GM19328 (cell line): ENCODE measurements around the gene ARHGEF3.
A peak's percentile ranks its signal among the peaks of the same experiment; 100 is the strongest.

Source experiments
- ATAC-seq: cut with Tn5 transposase; IDR thresholded peaks from one replicate; pipeline ENCODE4 v1.9.1; 2021; ENCODE audit warnings: mild to moderate bottlenecking, moderate library complexity; ENCODE audit not compliant: unreplicated experiment

ARHGEF3 gene, protein sequence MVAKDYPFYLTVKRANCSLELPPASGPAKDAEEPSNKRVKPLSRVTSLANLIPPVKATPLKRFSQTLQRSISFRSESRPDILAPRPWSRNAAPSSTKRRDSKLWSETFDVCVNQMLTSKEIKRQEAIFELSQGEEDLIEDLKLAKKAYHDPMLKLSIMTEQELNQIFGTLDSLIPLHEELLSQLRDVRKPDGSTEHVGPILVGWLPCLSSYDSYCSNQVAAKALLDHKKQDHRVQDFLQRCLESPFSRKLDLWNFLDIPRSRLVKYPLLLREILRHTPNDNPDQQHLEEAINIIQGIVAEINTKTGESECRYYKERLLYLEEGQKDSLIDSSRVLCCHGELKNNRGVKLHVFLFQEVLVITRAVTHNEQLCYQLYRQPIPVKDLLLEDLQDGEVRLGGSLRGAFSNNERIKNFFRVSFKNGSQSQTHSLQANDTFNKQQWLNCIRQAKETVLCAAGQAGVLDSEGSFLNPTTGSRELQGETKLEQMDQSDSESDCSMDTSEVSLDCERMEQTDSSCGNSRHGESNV

DNA sequence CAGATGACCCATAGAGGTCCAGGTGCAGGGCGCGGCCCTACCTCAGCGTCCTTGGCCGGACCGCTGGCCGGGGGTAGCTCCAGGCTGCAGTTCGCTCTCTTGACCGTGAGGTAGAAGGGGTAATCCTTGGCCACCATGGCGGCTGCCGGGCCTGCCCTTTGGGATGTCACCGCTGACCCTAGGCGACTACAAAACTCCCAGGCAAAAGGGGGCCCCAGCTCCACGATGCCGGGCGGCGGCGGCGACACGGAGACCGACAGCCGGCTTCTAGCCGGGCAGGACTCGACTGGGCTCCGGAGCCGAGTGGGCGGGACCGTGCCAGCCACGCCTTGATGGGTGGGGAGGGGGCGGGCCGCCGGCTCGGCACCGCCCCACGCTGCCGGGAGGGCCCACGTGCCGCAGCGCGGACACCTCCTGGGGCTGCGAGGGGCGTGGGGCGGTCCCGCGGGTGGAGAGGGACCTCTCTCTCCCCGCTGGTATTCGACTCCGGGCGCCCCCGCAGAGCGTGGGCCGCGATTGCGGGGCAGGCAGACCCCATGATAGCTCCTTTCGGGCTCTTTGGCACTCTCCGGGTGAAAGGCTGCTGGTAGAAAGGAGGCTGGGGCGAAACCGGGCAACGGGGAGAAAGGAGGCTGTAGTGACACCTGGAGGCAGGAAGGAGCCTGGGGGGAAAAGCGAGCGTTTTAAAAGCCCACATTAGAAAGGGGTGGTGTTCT lies at the start of gene ARHGEF3:
TSS of gene ARHGEF3 (minus strand) at position 288 of the 716 bp plus-strand sequence. CDS start at position 137, 151 bp downstream.
- peak; percentile 78 for ATAC-seq

DNA sequence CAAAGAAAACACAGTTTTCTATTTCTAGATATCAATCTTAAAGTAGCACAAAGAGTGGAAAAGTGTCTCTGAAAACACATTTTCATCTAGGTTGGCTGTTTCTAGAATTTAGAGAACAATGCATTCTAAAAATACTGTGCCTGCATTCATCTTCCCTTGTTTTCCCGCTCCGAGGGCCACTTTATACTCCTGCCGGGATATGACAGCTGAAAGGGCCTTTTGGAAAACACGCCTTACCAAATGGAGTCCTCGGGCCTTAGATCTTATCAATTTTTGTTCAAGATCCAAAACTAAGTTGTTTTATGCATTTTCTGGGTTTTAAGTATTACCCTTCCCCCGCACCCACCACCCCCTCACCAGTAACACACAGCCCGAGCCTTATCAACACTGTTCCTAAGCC lies 47.9 kb upstream of the ARHGEF3 start:
- no peak for ATAC-seq

DNA sequence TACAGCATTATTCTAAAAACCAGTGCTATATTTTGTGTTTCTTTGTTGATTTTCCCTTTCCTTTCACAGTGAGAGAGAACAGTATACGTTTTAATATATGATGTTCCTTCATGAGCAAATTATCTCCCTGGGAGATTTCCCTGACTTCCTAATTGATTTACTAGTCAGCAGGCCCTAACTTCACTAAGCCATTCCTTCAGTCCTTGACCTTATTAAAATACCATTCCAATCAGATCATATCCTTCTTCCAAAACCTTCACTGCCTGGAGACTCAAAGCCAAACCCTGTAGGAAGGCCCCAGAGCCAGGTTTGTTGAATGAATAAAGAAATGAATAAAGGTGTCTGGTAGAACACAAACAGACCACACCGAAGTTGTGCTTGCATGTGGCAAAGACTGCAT lies 43.8 kb upstream of the ARHGEF3 start:
- no peak for ATAC-seq

DNA sequence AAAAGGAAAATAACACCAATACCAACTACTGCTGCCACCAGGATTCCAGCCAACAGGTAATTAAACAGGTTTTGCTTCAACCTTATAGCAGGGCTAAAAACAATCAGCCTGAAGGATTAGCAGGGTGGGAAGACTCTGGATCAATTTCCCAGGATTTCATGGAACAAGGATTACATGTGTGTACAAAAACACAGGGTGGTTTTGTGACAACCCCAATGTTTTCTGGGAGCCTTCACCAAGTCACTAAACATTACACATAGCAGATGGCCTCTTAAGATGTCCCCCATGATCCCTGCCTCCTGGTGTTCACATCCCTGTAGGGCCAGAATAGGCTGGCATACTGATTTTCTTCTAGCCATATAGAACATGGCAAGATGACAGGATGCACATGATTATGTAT lies 42.8 kb upstream of the ARHGEF3 start:
- no peak for ATAC-seq

DNA sequence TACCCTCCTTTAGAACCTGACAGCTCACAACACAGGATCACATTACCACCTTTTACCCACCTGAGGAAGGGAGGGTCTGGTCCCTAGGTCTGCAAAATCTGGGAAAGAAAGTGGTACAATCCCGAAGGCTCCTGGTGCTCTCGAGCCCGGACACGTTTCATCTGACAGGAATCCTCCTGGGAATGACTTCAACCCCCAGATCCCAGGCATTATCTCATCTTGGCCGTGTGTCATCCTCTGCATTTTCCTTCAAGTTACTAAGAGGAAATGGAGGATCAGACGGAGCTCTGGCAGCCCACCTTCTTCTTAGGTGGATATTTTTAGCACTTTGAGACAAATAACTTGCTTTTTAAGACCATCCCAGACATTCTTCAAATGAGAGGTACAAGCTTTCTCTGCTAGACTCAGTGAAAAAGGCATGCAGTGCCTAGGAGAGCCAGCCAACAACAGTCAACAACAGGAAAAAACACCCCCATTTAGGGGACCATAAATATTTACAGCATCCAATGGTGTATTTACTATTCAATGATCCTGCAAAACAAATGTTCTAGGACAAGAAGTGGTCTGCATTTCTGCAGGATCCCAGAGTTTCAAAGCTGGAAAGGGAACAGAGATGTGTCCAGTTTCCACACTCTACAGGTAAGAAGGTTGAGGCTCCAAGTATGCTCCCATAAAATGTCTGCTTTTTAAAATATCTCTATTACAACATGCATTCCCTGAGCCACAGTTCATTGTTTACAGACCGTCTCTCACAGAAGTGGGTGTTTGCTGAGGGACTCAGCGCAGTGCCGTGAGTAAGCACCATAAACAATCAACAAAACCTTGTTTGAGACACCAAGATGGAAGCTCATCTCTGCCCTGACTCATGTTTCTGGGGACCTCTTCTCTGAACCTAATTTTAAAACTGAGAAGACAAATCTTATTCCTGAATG lies 38.3 kb upstream of the ARHGEF3 start:
- ATAC-seq: no peak

DNA sequence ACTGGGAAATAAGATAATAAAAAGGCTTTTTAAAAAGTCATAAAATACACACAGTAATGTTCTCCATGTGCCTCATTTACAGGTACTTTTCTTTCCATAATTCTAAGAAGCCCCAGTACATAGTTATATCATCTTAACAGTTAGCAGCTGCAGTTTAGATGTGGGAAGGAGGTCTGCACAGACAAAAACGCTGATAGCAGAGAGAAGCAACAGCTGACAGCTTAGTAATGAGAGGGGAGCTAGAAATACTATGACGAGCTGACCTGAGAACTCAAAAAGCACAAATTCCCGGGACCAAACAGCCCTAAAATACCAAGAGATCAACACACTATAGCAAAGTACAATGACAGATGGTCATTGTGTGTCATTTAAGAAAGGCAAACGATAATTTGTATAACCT lies 36.7 kb upstream of the ARHGEF3 start:
- ATAC-seq: no peak

DNA sequence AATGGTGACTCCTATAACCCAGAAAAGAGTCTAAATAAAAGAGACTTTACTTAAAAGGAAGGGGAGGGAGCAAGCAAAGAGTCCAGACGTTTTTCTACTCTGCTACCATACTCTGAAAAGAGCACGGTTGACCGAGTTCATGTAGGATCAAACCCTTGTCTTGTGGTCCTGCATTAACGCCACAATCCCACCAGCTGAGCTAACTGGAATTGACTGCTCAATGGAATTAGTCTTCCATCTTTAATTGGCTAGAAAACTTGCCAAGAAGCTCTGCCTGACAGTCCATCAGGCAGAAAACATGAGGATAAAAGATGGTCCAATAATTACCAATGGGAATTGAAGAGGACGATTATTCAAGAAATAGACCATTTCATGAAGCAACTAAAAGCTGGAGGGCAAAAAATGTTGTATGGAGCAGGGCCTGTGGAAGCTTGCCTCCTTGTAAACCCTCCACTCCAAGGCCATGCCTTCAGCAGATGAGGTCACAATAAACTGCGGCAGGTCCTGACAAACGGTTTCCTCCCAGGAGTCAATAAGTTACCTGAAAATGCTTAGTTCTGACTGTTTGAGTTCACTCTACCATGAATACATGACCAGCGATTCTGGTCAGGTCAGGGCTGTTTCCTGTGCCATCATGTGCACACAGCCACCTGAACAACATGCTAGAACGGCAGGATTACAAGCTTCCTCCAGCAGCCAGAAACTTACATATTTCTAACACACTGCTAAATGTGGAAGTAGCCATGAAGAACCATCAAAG lies 35.6 kb upstream of the ARHGEF3 start:
- ATAC-seq: no peak

DNA sequence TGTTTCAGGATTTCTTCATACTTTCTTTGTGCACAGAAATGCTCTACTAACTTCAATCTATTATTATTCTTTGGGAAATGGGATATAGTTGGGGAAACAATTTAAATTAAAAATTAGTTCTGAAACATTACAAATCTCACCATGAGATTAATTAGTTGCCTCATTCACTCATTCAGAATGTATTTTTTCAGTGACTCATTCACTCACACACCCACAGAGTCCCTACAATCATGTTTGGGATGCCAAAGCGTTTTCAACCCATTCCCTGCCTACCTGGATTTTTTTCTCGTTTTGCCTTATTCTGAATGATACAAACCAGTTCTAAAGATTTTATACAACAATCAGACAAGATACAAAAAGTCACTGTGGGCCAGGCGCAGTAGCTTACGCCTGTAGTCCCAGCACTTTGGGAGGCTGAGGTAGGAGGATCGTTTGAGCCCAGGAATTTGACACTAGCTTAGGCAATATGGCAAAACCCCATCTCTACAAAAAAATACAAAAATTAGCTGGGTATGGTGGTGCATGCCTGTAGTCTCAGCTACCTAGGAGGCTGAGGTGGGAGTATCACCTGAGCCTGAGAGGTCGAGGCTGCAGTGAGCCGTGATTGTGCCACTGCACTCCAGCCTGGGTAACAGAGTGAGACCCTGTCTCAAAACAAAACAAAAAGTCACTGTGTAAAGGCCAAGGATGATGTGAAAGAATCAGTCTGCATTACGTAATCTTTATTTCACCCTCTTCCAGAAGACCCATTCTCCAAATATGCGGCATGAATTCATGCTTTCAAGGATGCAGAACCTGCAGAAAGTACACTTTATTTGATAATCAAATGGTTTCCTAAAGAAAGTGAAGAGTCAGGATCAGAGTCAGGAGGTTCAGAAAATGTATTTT lies 34.8 kb upstream of the ARHGEF3 start:
- no peak for ATAC-seq

DNA sequence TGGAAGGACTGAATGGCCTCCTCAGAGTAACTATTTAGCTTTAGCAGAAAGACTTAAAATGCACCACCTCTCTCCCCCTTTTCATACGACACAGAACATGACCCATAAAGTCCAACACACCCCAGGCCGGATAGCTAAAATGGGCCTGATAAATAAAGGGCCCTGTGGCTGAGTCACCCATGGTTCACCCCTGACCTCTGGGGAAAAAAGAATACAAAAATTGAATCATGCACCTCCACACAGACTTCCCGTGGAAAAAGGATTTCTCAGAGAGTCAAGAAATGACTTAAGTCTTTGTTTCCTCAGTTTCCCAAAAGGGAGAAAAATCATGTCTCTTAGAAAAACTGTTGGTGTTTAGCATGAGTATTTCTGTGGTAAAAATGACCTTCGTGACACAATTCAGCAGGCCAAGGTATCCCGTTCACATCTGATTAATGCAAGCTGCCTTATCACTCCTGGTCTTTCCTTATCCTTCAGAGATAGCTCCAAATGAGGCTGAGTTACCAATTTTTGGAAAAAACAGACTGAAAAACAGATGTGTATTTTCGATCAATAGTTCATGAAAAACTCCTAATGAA lies 34.0 kb upstream of the ARHGEF3 start:
- ATAC-seq: no peak

DNA sequence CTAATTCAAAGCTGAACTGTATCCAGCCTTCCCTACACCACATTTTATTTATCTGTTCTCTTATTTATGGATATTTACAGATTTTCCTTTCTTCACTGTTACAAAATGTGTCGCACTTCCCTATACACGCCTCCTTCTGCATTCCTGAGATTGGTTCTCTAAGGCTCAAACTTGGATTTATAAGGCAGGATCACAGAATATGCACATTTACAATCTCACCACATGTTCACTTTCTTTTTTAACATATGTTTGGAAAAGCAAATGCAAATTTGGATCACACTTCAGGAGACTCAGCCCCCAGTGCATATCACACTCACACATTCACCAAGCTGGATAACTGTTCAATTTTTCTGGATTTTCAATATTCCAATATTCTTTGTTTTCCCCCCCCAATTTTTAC lies 31.8 kb upstream of the ARHGEF3 start:
- ATAC-seq: no peak

DNA sequence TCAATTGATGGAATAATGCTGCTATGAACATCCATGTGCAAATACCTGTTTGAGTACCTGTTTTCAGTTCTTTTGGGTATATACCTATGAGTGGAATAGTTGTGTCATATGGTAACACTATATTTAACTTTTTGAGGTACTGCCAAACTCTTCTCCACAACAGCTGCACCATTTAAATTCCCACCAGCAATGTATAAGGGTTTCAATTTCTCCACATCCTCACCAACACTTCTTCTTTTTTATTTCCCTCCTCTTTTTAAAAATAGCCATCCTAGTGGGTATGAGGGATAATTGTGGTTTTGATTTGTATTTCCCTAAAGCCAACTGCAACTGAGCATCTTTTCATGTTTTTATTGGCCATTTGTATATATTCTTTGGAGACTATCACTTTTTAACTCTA lies 31.3 kb upstream of the ARHGEF3 start:
- no peak for ATAC-seq

DNA sequence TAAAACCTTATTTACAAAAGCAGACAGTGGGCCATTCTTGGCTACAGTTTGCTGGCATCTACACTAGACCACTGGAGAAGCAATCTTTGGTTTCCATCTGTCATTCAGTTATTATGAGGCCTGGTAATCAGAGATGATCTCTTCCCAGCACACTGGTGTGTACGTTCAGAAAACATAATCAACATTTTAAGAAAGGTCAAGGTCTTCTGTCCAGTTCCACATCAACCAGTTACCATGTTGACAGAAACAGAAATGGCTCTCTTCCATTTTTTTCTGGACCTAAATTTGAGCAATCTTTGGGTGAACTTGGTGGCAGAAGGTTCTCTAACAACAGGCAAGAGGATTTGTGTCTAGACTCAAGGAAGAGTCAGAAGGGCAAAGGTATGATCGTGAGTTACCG lies 29.8 kb upstream of the ARHGEF3 start:
- ATAC-seq: no peak

DNA sequence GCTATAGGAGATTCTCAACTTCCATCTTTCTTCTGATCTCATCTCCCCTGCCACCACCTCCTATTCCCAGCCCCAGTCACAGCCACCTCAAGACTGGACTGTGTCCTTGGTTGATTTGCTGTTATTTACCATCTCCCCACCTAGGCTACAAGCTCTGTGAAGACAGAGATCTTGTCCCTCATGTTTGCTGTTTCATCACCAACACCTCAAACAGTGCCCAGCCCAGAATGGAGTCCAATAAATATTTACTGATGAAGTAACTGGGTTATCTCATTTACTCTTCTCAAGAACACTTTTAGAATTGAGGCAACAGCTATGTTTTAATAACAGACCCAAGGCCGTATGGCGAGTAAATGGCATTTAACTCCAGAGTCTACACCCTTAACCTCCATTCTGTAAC lies 29.1 kb upstream of the ARHGEF3 start:
- no peak for ATAC-seq

DNA sequence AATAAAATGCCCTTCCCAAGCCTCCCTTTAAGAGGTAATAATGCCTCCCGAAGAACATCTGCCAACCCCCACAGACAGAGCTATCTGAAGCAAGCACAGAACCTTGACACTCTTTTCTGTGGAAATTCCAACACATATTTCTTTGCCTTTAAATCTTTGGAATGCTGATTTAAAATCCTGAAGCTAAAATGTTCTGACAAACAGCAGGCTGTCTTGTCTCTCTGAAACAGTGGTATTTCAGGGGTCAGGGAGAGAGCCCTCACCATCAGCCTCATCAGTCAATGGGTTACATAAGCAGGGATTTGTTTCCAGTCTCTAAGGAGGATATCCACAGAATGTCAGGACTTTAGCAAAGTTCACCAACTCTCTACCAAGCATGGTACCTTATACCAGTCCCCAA lies 27.8 kb upstream of the ARHGEF3 start:
- ATAC-seq: no peak

DNA sequence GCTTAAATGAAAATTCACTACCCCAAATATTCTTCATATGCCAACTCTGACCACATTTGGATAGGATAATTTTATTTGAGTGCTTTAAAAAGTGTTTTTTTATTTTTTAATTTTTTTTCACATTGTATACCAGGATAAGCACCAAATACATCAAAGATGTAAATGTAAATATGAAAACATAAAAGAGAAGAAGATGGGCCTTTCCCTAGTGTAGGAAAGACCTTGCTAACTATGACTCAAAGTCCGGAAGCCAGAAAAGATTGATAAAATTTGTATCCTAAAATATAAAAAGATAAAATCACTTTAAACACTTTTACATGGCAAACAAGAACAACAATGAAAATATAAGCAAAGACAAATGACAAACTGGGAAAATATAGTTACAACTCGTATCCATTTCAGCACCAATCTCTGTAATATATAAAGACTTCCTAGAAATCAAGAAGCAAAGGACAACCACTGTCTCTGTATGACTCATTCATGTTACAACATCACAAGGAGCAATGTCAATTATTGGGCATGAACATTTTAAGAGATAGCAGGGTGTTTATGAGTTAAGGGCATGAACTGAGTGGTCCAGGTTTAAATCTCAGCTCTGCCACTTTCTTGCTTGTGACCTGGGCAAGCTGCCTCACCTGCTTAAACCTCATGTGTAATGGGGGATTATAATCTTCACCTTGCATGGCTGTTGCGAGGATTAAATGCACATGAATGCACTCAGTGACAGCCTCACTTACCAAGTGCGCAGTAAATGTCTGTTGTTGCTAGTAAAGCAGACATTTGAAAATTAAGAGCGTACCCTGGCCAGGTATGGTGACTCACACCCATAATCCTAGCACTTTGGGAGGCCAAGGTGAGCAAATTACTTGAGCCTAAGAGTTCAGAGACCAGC lies 25.3 kb upstream of the ARHGEF3 start:
- no peak for ATAC-seq

DNA sequence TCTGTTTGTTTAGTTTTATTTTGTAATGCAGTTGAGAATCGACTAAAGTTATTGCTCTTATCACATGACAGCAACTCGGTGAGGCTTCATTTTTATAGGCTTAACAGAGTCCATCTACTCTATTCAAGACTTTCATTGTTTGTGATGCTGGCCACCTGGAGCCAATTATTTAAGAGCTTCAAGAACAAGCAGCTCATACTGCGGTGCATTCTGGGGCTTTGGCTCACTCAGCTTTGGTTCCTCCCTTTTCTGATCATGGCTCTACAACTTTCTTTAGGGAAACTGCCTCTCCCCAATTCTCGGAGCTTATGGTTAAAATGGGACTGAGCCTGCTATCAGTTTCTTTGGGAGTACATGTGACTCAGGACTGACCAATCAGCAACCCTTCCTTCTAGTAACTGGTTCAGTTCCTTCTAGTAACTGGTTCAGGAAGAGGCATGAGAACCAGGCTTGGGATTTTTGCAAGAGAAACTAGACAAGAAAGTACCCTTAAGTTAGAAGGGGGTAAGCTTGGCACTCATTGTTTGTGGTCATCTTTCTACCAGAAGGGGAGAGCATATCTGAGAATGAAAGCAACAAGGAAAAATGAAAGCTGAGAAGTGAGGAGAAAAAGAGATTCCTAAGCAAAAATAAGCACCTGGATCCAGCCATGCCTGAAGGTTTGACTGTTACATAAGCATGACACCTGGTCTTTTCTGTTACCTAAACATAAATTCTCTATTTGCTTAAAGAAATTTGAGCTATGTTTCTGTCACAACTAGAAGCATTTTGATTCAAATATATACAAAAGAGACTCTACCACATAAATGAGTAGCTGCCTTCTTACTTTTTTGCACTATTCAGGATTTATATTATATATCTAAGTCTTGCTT lies 24.1 kb upstream of the ARHGEF3 start:
- no peak for ATAC-seq
